ENCODE data around the gene DGKG. TPM values are rescaled to one million over a fixed set of nuclear protein-coding genes. Genes with fewer than 3 reads are reported as not detected.

DGKG gene
- total and polyA plus RNA-seq, 2 donors (not counting 1 experiment from before 2014, with no cell fraction given): 0.67 to 10.9 TPM

- H3K27ac Mint-ChIP-seq: no peak overlapping the region
- Histone ChIP-seq H3K27ac (ENCODE audit: low read length in 2 of 2) (no peak overlapping the region), H3K9me3 (ENCODE audit: control extremely low read depth in 1 of 3, control insufficient read depth in 2 of 3, insufficient read depth in 1 of 3, low read length in 2 of 3) (no peaks in the 10 kb centered on the region), H3K4me1 (ENCODE audit: control insufficient read depth in 2 of 2, insufficient read depth in 2 of 2, low read length in 2 of 2) (peaks cover 7 to 9% of the 10 kb centered on the region in 2 donors), H3K9ac (ENCODE audit: low read length) (no peak overlapping the region), H4K20me1 (ENCODE audit: control insufficient read depth, insufficient read depth, low read length, poor library complexity, severe bottlenecking) (no peaks in the 10 kb centered on the region), H3K79me2 (ENCODE audit: control insufficient read depth, insufficient read depth, low read length) (no peaks in the 10 kb centered on the region), H3K36me3 (replicated peaks in 1 of 2; ENCODE audit: control extremely low read depth in 1 of 2, control insufficient read depth in 1 of 2, extremely low read depth in 1 of 2, insufficient read depth in 2 of 2, low read length in 1 of 2) (no peaks in the 10 kb centered on the region), H3K4me3 (ENCODE audit: control extremely low read depth in 1 of 5, extremely low read depth in 1 of 5, insufficient read depth in 1 of 5, low read depth in 2 of 5, low read length in 4 of 5) (no peak overlapping the region), H3K4me2 (replicated peaks; ENCODE audit: low read depth, low read length, poor library complexity, severe bottlenecking) (no peak overlapping the region), H3K27me3 (replicated peaks in 1 of 4; ENCODE audit: control extremely low read depth in 1 of 4, control insufficient read depth in 3 of 4, insufficient read depth in 4 of 4, low read length in 3 of 4) (peaks cover 0 to 3% (median 0%) of the 10 kb centered on the region in 4 experiments), H2AFZ (ENCODE audit: insufficient read depth, low read depth, low read length, poor library complexity, severe bottlenecking) (no peak overlapping the region)
- intact Hi-C loops (cut with micrococcal nuclease): no loop called here
- peaks cover 4% of the 10 kb centered on the region for H3K9me3 Mint-ChIP-seq (ENCODE audit: insufficient read depth)
- ChIA-PET CTCF (no interaction called here), POLR2A (interaction anchor here (0.5 kb wide), 1 partner anchor 35 kb away, joined by 6 read pairs; no protein-coding TSS in a partner anchor)
- peaks cover 19% of the 10 kb centered on the region for H3K4me1 Mint-ChIP-seq
- H3K4me3 Mint-ChIP-seq: no peak overlapping the region
- DNase-seq: no peak
- 96% methylated on average over 15 of the region's 18 CpGs for WGBS (ENCODE audit: insufficient coverage)
- H3K27me3 Mint-ChIP-seq: no peaks in the 10 kb centered on the region
- ATAC-seq (ENCODE audit: low read depth): no peak
- no peak for TF ChIP-seq EZH2 (IDR thresholded peaks at IDR 0.05; ENCODE audit: borderline replicate concordance, insufficient read depth, low read depth, low read length, poor library complexity, severe bottlenecking)
- no peak for TF ChIP-seq CTCF (IDR thresholded peaks at IDR 0.05)
Observed at GRCh38 chr3:186383026-186383993, 21.3 kb upstream of the DGKG start.

Data from B cell (primary cell).